ENCODE measurements around the gene GLB1L3.

GLB1L3 gene

GRCh38 chr11:134260503-134260902, 15.7 kb upstream of the GLB1L3 start:
- DNase-seq (ENCODE audit: low read depth), result no peak
- TF ChIP-seq, protein P1, sequence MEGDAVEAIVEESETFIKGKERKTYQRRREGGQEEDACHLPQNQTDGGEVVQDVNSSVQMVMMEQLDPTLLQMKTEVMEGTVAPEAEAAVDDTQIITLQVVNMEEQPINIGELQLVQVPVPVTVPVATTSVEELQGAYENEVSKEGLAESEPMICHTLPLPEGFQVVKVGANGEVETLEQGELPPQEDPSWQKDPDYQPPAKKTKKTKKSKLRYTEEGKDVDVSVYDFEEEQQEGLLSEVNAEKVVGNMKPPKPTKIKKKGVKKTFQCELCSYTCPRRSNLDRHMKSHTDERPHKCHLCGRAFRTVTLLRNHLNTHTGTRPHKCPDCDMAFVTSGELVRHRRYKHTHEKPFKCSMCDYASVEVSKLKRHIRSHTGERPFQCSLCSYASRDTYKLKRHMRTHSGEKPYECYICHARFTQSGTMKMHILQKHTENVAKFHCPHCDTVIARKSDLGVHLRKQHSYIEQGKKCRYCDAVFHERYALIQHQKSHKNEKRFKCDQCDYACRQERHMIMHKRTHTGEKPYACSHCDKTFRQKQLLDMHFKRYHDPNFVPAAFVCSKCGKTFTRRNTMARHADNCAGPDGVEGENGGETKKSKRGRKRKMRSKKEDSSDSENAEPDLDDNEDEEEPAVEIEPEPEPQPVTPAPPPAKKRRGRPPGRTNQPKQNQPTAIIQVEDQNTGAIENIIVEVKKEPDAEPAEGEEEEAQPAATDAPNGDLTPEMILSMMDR (conservative IDR thresholded peaks at IDR 0.05; ENCODE audit: low read depth, low read length), result no peak
- H3K4me3 ChIP-seq (ENCODE audit: low read depth, low read length), result no peak overlapping the region

GRCh38 chr11:134260983-134261382, 15.2 kb upstream of the GLB1L3 start:
- H3K4me3 ChIP-seq (ENCODE audit: low read depth, low read length), result no peak overlapping the region
- TF ChIP-seq, protein P1 (conservative IDR thresholded peaks at IDR 0.05; ENCODE audit: low read depth, low read length), result no peak
- no peak for DNase-seq (ENCODE audit: low read depth)

GRCh38 chr11:134261626-134262488, 14.3 kb upstream of the GLB1L3 start:
- TF ChIP-seq, protein P1 (conservative IDR thresholded peaks at IDR 0.05; ENCODE audit: low read depth, low read length), result peak; percentile 73
- H3K4me3 ChIP-seq (ENCODE audit: low read depth, low read length), result no peak overlapping the region
- peak; percentile 45 for DNase-seq (ENCODE audit: low read depth)

GRCh38 chr11:134264966-134265764, 11.0 kb upstream of the GLB1L3 start:
- H3K4me3 ChIP-seq (ENCODE audit: low read depth, low read length), result no peak overlapping the region
- DNase-seq (ENCODE audit: low read depth), result no peak
- TF ChIP-seq, protein P1 (conservative IDR thresholded peaks at IDR 0.05; ENCODE audit: low read depth, low read length), result no peak

DNA sequence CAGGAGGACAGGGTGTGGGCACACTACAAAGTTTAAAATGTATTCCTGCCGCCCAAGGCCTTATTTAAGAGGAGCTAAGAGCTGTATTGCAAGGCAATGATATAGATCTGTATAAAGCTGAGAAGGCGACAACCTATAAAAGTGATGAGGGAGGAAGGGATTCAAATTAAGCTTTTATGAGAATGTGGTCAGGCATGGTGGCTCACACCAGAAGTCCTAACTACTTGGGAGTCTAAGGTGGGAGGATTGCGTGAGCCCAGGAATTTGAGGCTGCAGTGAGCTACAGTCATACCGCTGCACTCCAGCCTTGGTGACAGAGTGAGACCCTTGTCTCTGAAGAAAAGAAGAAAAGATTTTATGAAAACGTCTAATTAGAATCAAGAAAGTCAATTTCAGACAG, 9.7 kb upstream of the GLB1L3 start:
- no peak overlapping the region for H3K4me3 ChIP-seq (ENCODE audit: low read depth, low read length)
- DNase-seq (ENCODE audit: low read depth), result no peak
- TF ChIP-seq, protein P1 (conservative IDR thresholded peaks at IDR 0.05; ENCODE audit: low read depth, low read length), result no peak

GRCh38 chr11:134266841-134267251, 9.3 kb upstream of the GLB1L3 start:
- DNase-seq (ENCODE audit: low read depth), result peak; percentile 78
- TF ChIP-seq, protein P1 (conservative IDR thresholded peaks at IDR 0.05; ENCODE audit: low read depth, low read length), result no peak
- H3K4me3 ChIP-seq (ENCODE audit: low read depth, low read length), result no peak overlapping the region

Data from choroid plexus epithelial cell (primary cell).